GM15510 (cell line): Measurements from ENCODE around the gene CASS4.

Source experiments
- POLR2A ChIP-seq: IDR thresholded peaks from 3 replicates; pipeline ENCODE4 v1.6.1; 2011; ENCODE audit warnings: borderline replicate concordance; ENCODE audit not compliant: insufficient read length; ENCODE audit errors: extremely low read depth

CASS4 gene

GRCh38 chr20:56412949-56413348, 889 bp downstream of the CASS4 start:
- no peak for TF ChIP-seq POLR2A

- TF ChIP-seq POLR2A = no peak
These were observed 3.0 kb downstream of the CASS4 start for GRCh38 chr20:56414842-56415765.

- no peak for TF ChIP-seq POLR2A
These were observed 5.3 kb downstream of the CASS4 start for GRCh38 chr20:56417402-56417801.

DNA sequence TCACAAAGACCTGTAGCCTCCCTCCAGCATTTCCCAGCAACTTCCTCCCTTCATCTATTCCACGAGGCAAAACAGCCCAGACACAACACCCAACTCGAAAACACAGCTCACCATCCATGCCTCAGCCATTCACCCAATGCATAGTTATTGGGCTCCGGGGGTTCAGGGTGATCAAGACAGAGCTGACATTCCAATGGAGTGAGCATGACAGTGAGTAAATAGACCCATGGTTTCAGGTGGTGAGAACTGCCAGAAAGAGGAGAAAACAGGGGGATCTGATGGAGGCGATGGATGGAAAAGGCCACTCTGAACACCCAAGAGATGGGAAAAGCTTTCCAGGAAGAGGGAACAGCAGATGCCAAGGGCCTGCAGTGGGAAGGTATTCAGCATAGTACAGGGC, 5.9 kb downstream of the CASS4 start:
- no peak for TF ChIP-seq POLR2A

DNA sequence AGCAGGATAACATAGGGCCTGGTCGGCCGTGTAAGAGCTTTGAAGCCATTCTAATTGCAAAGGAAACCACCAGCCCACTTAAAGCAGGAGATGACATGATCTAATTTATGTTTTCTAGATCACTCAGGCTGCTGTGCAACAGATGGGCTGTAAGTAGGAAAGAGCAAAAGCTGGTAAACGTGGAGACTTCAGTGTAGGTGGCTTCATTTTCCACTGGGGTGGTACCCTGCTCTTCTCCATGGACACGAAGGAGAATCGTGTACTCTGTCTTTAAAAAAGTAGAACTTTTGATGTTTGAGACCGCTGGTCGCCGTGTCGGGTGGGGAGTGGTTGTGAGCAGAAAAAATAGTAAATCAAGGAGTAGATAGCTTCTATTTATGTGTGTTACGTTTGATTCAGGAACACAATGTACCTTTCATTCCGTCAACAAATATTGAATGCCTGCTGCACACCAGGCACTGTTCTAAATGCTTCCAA, 6.4 kb downstream of the CASS4 start:
- TF ChIP-seq POLR2A = no peak

DNA sequence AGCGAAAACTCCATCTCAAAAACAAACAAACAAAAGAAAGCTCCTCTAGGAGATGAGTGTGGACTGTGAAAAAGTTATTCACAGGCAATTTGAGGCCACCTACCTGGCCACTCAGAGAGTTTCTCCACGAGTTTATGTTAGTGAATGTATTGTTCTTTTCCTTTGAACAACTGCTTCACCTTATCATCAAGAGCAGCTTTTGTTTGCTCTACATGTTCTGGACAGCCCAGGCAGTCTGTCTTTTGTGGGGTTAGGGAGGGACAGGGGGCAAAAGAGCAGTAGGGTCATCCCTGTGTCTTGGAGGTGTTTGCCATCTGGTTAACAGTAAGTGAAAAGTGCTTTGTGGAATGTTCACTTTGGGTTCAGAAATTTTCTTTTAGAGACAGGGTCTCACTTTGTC, 8.0 kb downstream of the CASS4 start:
- TF ChIP-seq POLR2A = no peak

DNA sequence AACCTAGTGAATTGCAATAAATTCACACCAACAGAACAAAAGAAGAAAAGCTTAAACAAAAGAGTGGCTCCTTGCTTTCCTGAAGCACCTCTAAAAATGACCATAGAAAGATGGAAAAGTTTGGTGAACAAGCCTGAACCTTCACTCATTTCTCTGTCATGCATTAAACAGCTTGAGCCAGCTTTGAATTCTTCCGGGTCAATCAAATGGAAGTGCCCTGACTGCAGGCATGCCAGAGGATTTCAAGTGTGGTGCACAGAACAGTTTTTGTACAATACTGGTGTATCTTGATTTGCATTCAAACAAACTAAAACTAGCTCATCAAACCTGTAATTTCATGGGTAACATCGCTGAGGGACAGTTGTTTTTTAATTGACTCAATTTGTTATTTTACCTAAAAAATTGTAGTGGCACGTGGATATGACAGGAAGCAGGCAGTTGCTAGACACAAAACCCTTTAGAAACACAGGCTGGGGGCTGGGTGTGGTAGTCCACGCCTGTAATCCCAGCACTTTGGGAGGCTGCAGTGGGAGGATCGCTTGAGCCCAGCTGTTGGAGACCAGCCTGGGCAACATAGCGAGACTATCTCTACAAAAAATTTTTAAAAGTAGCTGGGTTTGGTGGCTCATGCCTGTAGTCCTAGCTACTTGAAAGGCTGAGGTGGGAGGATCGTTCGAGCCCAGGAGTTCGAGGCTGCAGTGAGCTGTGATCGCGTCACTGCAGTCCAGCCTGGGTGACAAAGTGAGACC, 9.1 kb downstream of the CASS4 start:
- TF ChIP-seq POLR2A = no peak

DNA sequence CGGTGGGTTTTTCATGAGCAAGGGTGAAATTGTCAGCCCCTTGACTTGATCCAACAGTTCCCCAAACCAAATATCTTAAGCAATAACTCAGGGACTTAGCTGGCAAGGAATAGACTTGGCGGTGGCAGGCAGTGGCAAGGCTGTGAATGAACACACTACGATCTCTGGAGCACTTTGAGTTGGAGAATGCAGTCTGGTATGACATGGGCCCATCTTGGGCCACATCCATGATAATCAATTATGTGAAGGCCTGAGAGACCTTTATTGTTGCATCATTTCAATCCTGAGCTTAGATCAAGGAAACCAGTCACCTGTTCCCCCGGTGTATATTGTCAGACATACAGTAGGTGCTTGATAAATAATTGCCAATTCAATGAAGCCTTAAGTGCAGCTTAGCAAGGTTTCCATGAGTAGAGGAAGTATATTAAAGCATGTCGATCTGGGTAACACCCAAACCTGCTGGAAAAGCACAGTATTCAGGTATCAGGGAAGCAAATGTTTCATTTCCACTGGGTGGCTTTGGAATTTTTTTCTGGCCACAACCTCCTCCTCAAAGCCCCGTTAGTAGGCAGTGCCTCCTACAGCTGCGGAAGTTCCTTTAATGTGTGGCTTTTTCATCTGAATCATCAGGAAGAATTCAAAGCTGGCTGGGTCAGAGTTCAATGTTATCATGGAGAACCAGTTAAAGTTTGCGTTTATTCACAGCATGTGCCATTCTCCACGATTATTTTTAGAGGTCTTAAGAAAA, 10.2 kb downstream of the CASS4 start:
- TF ChIP-seq POLR2A = no peak

DNA sequence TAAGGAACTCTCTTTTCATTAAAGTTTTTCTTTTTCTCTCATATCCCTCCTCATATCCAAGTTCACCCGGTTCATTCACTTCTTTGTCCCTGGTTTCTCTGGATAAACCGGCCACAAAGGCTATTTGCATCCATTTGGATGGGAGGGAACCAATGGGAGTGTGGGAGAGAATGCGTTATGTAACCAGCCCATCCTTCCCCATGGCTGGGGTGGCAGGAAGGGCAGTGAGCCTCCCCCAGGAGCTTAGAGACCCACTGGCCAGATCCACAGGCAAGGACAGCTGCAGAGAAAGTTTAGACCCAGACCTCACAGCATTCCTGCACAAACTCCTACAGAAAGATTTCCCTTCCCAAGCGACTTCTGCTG, 10.7 kb downstream of the CASS4 start:
- no peak for TF ChIP-seq POLR2A

GRCh38 chr20:56423211-56423610, 11.2 kb downstream of the CASS4 start:
- TF ChIP-seq POLR2A = no peak

DNA sequence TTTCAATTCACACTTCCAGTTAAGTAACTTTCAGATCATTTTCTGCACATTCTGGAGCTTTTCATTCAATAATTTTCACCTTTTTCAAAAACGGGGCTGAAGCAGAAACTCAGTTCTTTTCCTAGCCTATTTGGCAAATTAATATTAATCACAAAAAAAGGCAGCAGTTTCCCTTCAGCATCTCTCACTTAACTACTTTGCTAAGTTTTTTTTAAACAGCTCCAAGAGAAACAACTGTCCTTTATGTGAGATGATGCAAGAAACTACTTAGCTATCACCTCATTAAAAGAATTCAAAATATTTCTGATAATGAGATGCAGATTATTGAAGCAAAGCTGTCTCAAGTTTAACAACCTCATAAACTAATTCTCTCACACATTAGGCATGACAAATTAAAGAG, 11.8 kb downstream of the CASS4 start:
- TF ChIP-seq POLR2A = no peak

DNA sequence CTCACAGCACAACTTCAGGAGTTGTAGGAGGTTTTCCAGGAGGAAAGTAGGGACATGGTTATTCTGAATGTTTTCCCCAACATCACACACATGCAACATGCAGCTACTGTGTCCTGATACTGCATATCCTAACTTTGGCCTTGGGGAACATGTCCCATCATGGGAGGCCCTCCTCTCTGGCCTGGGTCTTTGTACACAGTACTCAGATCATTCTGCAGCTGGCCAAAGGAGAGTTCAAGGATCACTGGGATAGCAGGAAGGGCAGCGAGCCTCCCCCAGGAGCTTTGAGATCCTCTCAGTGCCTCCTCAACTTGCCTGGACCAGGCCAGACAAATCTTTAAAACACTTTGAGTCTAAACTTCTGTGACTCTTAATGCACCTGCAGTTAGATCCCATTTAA, 12.9 kb downstream of the CASS4 start:
- no peak for TF ChIP-seq POLR2A

DNA sequence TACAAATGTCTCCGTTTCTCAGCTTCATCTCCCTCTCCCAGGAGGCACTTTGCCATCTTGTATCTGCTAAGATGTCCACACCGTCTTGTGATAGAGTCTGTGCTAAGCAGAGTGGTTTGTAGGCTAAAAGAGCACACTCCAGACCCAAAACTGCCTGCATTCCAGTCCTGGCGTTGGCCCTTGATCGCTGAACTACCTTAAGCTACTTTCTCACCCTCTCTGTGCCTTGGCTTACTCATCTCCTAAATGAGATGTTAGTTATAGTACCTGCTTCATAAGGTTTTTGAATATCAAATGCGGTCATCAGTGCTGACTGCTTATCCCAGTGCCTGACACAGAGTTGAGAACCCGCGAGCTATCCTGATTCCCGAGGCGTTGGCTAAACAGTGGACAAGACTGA, 14.0 kb downstream of the CASS4 start:
- no peak for TF ChIP-seq POLR2A

DNA sequence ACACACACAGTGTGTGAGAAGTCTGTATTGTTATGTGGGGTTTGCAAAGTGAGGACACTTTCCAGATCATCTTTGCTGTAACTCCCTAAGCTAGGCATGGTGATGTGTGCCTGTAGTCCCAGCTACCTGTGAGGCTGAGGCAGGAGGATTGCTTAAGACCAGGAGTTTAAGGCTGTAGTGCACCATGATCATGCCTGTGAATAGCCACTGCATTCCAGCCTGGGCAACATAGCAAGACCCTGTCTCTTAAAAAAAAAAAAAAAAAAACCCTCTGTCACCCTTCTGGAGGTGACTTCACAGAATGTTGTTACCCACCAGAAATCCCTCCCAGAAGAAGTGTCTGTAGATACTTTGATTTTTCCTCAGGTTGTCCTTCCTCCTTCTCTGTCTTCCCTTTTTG, 14.9 kb downstream of the CASS4 start:
- TF ChIP-seq POLR2A = no peak

GRCh38 chr20:56427797-56428196, 15.7 kb downstream of the CASS4 start:
- no peak for TF ChIP-seq POLR2A

DNA sequence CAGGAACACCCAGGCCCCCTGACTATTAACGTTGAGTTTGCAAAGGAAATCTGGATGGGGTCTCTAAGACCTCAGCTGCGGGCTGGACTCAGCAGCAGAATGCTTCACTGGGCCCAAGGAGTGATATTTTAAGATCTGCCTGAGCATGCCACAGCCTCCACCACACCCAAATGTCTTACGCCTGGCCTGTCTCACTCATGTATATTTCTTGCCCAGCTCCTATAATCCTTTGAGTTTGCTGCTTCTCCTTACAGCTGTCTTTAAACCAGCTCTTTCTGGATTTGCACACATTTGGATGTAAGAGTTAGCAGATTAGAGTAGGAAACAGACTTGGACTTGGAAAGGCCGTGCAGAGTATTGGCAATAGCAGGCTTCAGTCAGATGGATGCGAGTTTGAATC, 16.4 kb downstream of the CASS4 start:
- no peak for TF ChIP-seq POLR2A

DNA sequence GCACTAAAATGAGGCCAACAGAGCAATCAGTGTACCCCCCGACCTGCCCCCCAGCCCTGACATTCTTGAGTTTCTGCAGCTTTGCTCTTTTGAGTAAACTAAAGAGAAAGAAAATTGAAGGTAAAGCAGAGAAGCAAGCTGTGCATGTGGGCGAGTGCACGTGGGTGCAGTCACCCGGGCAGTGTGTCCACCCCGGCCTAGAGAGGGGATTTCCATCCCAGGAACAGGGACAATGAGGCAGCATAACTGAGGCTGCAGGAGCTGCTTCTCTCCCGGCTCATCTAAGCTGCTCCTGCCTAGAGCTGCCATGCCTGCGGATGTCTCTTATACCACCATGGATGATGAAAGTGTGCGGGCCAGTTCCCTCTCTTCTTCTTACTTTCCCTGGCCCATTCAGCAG, 16.8 kb downstream of the CASS4 start:
- no peak for TF ChIP-seq POLR2A
